ENCODE results near the gene DNAAF3.

Gene DNAAF3

GRCh38 chr19:55114566-55115145 is 51.8 kb downstream of the DNAAF3 start:
- H3K4me3 ChIP-seq (ENCODE audit: low read depth, low read length) = no peak overlapping the region
- H3K9me3 ChIP-seq (ENCODE audit: control insufficient read depth, insufficient read depth, low read depth, low read length) = no peaks in the 10 kb centered on the region
- POLR2A ChIA-PET = interaction anchor here (1.5 kb wide), 1 partner anchor 46 kb away, joined by 4 read pairs; no protein-coding TSS in a partner anchor
- no peak overlapping the region for H3K27ac ChIP-seq (ENCODE audit: extremely low read depth, low read depth, low read length)
- no peak for TF ChIP-seq ZNF677 (tag by site-specific recombination; IDR thresholded peaks at IDR 0.05)
- 0 out of 2 replicates have a peak, but pooled peaks have one; percentile 33 for TF ChIP-seq ZBTB10 (tag by site-specific recombination; IDR thresholded peaks at IDR 0.05)
- CTCF ChIA-PET = interaction anchor here (0.9 to 4.6 kb wide), 4 partner anchors 18 to 145 kb away, joined by 3 to 26 read pairs (median 6); no protein-coding TSS in a partner anchor
- peaks cover 0 to 24% of the 10 kb centered on the region in 2 experiments; a peak in 2 of 3 replicates for H3K36me3 ChIP-seq (ENCODE audit: control insufficient read depth in 2 of 2, insufficient read depth in 1 of 2, low read length in 2 of 2)
- H3K4me1 ChIP-seq (ENCODE audit: control insufficient read depth, insufficient read depth, low read length) = peaks cover 18% of the 10 kb centered on the region

DNA sequence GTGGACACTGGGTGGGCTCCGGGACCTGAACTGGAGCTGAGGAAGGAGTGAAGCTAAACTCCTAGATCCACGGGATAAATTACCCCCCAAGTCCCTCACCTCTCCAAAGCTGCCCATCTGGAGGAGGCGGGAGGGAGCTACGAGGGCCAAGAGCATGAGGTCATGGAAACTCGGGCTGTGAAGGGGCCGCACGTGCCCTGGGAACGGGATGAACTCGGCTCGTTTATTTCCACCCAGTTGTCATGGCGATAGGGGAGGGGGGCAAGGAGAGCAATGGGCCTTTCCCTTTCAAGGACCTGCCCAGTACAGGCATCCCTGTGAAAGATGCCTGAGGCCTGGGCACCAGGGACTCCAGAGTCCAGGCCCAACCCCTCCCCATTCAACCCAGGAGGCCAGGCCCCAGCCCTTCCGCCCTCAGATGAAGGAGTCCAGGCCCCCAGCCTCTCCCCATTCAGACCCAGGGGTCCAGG is 52.8 kb downstream of the DNAAF3 start:
- POLR2A ChIA-PET = no interaction called here
- H3K4me1 ChIP-seq (ENCODE audit: control insufficient read depth, insufficient read depth, low read length) = peaks cover 18% of the 10 kb centered on the region
- H3K36me3 ChIP-seq (ENCODE audit: control insufficient read depth in 2 of 2, insufficient read depth in 1 of 2, low read length in 2 of 2) = peaks cover 0 to 33% of the 10 kb centered on the region in 2 experiments; a peak in 2 of 3 replicates
- CTCF ChIA-PET = interaction anchor here (0.6 to 4.6 kb wide), 9 partner anchors 10 to 541 kb away, joined by 3 to 26 read pairs (median 5); no protein-coding TSS in a partner anchor
- no peak overlapping the region for H3K4me3 ChIP-seq (ENCODE audit: low read depth, low read length)
- no peak overlapping the region for H3K27ac ChIP-seq (ENCODE audit: extremely low read depth, low read depth, low read length)
- H3K9me3 ChIP-seq (ENCODE audit: control insufficient read depth, insufficient read depth, low read depth, low read length) = no peaks in the 10 kb centered on the region
- TF ChIP-seq ZNF473 (tag by site-specific recombination; IDR thresholded peaks at IDR 0.05) (no peak), ZBTB20 (tag by site-specific recombination; IDR thresholded peaks at IDR 0.05) (peak; percentile 95), ZNF112 (tag by site-specific recombination; IDR thresholded peaks at IDR 0.05) (no peak), ZNF302 (tag by site-specific recombination; IDR thresholded peaks at IDR 0.05; ENCODE audit: low read depth) (no peak), ATF2 (tag by site-specific recombination; IDR thresholded peaks at IDR 0.05; ENCODE audit: low read depth) (peak; percentile 81), REPIN1 (tag by site-specific recombination; IDR thresholded peaks at IDR 0.05; ENCODE audit: low read depth) (no peak), ZNF677 (tag by site-specific recombination; IDR thresholded peaks at IDR 0.05) (no peak), ZNF416 (tag by site-specific recombination; IDR thresholded peaks at IDR 0.05) (no peak), ZNF623 (tag by site-specific recombination; IDR thresholded peaks at IDR 0.05) (no peak), ZNF629 (tag by site-specific recombination; IDR thresholded peaks at IDR 0.05) (peak; percentile 84), ZNF239 (tag by site-specific recombination; IDR thresholded peaks at IDR 0.05) (no peak), ZBTB8A (tag by site-specific recombination; IDR thresholded peaks at IDR 0.05) (peak; percentile 52), ZNF223 (tag by site-specific recombination; IDR thresholded peaks at IDR 0.05) (no peak)
- TF ChIP-seq, protein P1, sequence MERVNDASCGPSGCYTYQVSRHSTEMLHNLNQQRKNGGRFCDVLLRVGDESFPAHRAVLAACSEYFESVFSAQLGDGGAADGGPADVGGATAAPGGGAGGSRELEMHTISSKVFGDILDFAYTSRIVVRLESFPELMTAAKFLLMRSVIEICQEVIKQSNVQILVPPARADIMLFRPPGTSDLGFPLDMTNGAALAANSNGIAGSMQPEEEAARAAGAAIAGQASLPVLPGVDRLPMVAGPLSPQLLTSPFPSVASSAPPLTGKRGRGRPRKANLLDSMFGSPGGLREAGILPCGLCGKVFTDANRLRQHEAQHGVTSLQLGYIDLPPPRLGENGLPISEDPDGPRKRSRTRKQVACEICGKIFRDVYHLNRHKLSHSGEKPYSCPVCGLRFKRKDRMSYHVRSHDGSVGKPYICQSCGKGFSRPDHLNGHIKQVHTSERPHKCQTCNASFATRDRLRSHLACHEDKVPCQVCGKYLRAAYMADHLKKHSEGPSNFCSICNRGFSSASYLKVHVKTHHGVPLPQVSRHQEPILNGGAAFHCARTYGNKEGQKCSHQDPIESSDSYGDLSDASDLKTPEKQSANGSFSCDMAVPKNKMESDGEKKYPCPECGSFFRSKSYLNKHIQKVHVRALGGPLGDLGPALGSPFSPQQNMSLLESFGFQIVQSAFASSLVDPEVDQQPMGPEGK (tag by site-specific recombination; IDR thresholded peaks at IDR 0.05) = peak; percentile 72
- TF ChIP-seq, protein P2, sequence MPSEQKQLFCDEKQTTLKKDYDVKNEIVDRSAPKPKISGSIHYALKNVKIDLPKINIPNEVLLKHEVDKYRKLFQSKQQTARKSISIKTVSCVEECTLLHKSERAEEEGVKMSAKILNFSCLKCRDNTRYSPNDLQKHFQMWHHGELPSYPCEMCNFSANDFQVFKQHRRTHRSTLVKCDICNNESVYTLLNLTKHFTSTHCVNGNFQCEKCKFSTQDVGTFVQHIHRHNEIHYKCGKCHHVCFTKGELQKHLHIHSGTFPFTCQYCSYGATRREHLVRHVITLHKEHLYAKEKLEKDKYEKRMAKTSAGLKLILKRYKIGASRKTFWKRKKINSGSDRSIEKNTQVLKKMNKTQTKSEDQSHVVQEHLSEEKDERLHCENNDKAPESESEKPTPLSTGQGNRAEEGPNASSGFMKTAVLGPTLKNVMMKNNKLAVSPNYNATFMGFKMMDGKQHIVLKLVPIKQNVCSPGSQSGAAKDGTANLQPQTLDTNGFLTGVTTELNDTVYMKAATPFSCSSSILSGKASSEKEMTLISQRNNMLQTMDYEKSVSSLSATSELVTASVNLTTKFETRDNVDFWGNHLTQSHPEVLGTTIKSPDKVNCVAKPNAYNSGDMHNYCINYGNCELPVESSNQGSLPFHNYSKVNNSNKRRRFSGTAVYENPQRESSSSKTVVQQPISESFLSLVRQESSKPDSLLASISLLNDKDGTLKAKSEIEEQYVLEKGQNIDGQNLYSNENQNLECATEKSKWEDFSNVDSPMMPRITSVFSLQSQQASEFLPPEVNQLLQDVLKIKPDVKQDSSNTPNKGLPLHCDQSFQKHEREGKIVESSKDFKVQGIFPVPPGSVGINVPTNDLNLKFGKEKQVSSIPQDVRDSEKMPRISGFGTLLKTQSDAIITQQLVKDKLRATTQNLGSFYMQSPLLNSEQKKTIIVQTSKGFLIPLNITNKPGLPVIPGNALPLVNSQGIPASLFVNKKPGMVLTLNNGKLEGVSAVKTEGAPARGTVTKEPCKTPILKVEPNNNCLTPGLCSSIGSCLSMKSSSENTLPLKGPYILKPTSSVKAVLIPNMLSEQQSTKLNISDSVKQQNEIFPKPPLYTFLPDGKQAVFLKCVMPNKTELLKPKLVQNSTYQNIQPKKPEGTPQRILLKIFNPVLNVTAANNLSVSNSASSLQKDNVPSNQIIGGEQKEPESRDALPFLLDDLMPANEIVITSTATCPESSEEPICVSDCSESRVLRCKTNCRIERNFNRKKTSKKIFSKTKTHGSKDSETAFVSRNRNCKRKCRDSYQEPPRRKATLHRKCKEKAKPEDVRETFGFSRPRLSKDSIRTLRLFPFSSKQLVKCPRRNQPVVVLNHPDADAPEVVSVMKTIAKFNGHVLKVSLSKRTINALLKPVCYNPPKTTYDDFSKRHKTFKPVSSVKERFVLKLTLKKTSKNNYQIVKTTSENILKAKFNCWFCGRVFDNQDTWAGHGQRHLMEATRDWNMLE (tag by site-specific recombination; conservative IDR thresholded peaks at IDR 0.05; ENCODE audit: low read depth) = no peak
- TF ChIP-seq, protein P3, sequence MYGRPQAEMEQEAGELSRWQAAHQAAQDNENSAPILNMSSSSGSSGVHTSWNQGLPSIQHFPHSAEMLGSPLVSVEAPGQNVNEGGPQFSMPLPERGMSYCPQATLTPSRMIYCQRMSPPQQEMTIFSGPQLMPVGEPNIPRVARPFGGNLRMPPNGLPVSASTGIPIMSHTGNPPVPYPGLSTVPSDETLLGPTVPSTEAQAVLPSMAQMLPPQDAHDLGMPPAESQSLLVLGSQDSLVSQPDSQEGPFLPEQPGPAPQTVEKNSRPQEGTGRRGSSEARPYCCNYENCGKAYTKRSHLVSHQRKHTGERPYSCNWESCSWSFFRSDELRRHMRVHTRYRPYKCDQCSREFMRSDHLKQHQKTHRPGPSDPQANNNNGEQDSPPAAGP (tag by site-specific recombination; IDR thresholded peaks at IDR 0.05) = peak; percentile 63; the same call in 1 of the 2 replicates
- TF ChIP-seq, protein P4, sequence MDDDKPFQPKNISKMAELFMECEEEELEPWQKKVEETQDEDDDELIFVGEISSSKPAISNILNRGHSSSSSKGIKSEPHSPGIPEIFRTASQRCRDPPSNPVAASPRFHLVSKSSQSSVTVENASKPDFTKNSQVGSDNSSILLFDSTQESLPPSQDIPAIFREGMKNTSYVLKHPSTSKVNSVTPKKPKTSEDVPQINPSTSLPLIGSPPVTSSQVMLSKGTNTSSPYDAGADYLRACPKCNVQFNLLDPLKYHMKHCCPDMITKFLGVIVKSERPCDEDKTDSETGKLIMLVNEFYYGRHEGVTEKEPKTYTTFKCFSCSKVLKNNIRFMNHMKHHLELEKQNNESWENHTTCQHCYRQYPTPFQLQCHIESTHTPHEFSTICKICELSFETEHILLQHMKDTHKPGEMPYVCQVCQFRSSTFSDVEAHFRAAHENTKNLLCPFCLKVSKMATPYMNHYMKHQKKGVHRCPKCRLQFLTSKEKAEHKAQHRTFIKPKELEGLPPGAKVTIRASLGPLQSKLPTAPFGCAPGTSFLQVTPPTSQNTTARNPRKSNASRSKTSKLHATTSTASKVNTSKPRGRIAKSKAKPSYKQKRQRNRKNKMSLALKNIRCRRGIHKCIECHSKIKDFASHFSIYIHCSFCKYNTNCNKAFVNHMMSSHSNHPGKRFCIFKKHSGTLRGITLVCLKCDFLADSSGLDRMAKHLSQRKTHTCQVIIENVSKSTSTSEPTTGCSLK (tag by site-specific recombination; IDR thresholded peaks at IDR 0.05) = no peak

Measured in HEK293 (cell line).